ENCODE measurements around the gene RTL10.
"Not testable (repeated sequence)": the region's sequence is repeated elsewhere in the genome, so short reads cannot be mapped to it uniquely, and the experiment has no call there.

Gene RTL10

DNA sequence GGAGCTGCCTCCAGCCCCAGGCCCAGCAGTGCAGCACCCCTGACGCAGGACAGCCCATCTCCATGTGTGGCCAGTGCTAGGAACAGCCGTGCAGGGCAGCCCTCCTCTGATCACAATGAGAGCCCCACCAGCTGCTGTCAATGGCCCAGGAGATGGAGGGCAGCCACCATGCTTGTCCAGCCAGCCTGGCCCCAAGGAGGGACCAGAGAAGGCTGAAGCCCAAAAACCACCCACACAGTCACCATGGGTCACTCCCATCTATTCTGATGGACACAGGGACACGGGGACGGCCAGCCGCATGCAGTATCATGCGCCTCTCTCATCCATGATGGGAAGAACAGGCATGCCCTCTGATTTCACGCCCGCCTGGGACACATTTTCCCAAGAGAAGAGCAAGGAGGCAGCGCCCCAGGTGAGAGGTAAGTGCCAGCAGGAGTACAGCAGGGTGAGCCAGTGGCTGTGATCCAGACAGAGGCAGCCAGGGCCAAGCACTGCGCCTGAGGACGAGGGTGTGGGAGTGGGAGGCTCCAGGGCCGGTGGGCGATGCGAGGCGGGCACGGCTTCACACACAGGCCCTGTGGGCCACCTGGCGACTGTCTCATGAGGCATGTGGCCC, 33.6 kb upstream of the RTL10 start:
- DNase-seq (ENCODE audit: low read depth) = no peak

DNA sequence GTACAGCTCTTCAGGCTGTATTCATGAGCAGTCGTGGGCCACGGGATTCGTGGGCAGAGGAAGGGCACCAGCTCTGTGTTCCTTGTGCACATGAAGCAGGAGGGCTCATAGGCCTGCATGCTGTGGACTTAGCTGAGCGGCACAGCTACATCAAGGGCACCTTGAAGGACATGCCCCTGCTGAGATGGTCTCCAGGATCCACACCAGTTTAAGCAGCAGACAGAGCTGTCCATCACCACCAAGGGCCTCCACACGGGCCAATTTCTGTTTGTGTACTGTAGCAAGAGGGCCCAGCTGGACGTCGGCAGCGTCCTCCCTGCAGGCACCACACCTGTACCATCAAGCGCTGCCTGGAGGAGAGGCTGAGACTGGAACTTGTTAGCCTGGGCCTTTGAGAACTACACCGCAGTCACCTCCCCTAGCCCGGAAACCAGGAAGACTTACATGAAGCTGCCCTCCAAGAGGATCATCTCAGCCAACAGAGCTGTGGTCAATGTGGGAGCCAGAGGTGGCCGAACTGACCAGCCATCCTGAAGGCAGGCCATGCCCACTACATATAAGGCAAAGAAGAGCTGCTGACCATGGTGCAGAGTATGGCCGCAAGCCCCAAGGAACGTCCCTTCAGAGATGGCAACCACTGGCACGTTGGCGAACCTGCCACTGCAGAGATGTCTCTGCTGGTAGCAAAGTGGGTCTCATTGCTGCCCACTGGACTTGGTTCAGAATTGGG, 32.7 kb upstream of the RTL10 start:
- DNase-seq (ENCODE audit: low read depth) = no peak

DNA sequence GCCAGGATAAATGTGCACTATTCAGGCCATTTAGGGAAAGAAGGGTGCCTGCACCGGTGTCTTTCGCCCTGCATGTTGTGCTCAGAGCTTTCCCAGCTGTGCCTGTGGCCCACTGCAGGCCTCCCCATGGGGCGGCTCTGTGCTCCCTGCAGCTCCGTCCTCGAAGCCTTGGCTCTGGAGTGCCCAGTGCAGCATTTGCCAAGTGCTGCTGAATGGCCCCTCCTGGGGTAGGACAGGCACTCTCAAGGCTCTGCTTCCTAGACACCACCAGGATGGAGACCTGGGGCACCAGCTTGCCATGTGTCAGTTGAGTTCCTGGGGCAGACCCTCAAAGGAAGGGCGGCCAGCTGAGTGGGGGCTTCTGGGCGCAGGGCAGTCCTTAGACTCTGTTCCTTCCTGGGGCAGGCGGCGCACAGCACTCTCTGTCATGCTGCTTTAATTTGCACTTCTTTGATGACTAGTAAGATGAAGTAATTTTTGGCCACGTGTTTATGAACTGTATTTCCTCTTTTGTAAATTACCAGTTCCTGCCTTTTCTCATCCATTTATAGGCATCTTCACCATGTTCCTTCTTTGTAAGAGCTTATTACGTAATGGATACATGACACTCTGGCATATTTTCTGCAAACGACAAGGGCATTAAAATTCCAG, 32.1 kb upstream of the RTL10 start:
- no peak for DNase-seq (ENCODE audit: low read depth)

- DNase-seq (ENCODE audit: low read depth) = no peak
These were observed 31.3 kb upstream of the RTL10 start for GRCh38 chr22:19885841-19886592.

GRCh38 chr22:19884954-19885751, 30.5 kb upstream of the RTL10 start:
- DNase-seq (ENCODE audit: low read depth) = no peak

GRCh38 chr22:19884161-19884953, 29.7 kb upstream of the RTL10 start:
- no peak for DNase-seq (ENCODE audit: low read depth)

DNA sequence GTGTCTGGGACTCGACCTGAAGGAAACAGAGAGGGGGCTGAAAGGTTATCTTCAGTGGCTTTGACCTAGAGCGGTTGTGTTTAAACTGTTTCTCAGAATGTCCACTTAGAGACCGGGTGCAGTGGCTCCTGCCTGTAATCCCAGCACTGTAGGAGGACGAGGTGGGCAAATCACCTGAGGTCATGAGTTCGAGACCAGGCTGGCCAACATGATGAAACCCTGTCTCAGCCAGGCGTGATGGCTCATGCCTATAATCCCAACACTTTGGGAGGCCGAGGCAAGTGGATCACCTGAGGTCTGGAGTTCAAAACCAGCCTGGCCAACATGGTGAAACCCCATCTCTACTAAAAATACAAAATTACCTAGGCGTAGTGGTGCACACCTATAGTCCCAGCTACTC, 28.8 kb upstream of the RTL10 start:
- not testable (repeated sequence) for DNase-seq (ENCODE audit: low read depth)

DNA sequence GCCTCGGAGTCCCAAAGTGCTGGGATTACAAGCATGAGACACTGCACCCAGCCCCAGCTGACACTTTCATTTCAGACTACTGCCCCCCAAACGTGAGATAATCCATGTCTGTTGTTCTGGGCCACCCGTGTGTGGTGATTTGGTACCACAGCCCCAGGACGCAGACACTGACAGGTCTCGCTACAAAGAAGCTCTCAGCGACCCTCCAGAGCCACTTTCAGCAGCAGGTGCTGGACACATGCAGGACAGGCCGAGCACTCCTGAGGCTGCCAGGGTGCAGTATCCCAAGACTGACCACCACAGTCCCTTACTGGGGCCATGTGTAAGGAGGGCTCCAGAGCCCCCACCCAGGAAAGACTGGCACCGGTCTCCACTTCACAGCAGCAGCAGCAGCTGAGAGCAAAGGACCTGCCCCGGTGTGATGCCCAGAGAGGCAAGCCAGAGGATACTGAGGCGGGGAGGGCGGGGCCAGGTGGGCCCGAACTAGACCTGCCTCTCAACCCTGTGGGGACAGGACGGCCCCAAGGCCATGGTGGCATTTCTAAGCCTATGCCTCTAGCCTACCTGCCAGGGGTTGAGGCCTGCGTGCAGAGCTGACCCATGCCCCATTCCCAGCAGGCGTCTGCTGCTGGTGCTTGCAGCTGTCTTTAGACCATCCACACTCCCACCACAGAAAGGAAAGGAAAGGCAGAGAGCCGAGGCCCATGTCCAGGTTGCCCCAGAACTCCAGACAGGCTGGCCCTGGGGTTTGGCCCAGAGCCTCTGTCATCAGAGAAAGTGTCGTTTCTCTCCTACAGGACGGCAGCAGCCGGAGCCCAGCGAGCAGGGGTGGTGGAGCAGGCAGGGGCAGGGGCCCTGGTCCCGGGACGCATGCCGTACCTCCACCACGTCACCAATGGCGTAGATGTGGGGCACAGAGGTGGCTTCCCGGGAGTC, 28.0 kb upstream of the RTL10 start:
- DNase-seq (ENCODE audit: low read depth) = no peak

- DNase-seq (ENCODE audit: low read depth) = no peak
These were observed 26.3 kb upstream of the RTL10 start for GRCh38 chr22:19880786-19881569.

DNA sequence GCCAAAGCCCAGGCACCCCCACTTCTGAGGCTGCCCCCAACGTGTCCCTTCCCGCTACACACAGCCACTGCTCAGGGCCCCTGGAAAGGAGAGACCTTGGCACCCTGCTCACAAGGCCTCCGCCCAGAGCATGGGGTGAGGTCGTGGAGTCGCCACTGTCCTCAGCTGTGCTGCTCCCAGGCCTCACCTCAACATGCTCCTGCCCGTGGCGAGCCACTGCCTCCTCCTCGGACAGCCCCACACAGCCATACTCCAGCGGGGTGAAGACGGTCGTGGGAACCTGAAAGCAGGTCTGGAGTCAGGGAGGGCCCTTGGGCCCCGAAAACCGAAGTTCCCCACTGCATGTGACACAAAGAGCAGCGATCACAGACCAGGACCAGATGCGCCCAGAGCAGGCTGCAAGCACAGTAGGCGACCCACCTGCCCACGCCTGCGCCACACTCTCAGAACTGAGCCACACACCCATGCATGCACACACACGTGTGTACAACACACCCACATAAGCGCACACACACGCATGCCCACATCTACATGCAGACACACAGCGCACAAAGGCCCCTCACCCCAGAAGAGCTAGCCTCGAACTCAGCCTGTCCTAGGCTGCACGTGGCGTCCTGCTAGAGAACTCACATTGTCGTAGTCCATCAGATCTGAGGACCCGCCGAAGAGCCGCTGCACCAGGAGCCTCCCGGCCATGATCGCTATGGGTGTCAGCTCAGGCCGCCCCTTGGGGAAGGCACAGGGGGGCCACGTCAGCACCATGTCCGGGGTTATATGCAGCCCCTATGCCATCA, 25.5 kb upstream of the RTL10 start:
- DNase-seq (ENCODE audit: low read depth) = no peak

DNA sequence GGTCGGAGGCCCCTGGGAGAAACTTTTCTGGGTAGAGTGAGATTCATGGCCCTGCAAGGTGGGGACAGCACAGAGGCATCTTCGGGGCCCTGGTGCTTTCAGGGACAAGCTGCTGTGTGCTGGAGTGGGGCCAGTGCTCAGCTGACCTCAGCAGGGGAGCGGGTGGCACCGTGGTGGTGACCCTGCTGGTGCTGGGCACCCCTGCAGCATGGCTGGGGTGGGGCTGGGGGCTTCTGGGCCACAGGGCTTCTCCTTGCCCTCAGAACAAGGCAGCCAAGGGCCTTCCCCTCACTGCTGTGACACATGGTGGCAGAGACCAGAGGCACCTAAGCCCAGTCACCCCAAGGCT, 24.9 kb upstream of the RTL10 start:
- DNase-seq (ENCODE audit: low read depth) = no peak

GRCh38 chr22:19879246-19879570, 24.5 kb upstream of the RTL10 start:
- no peak for DNase-seq (ENCODE audit: low read depth)

DNA sequence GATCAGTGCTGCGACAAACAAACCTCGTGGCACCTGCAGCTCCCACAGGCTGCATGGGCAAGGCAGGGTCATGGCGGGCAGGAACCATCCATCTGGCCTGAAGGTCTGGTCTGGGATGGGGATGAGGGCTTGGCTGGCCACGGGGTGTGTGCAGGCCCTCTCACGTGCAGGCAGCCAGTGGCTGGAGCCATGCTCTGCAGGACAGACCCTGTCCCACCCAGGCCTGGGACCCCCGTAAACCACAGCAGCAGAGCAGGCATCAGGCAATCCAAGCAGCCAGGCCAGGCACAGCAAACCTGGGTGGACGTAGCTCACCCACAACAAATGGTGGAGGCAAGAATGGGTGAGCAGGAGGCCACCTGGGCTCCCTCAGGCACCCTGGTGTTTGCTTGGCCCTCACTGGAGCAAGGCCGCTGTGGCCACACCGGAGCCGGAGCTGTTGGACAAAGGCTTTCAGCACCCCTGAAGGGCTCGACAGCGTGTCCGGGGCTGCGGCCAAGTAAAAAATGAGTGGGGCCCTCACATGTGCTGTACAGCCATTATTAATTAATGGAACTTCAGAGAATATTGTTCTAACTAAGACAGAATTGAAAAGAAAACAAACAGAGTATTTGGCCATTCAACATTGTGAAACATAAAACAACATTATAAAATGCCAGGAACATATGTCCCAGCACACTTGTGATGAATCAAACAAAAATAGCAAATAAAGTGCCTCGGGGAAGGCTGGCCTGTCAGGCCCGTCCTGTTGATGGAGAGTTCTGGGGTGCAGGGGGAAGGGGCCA, 24.0 kb upstream of the RTL10 start:
- no peak for DNase-seq (ENCODE audit: low read depth)

DNA sequence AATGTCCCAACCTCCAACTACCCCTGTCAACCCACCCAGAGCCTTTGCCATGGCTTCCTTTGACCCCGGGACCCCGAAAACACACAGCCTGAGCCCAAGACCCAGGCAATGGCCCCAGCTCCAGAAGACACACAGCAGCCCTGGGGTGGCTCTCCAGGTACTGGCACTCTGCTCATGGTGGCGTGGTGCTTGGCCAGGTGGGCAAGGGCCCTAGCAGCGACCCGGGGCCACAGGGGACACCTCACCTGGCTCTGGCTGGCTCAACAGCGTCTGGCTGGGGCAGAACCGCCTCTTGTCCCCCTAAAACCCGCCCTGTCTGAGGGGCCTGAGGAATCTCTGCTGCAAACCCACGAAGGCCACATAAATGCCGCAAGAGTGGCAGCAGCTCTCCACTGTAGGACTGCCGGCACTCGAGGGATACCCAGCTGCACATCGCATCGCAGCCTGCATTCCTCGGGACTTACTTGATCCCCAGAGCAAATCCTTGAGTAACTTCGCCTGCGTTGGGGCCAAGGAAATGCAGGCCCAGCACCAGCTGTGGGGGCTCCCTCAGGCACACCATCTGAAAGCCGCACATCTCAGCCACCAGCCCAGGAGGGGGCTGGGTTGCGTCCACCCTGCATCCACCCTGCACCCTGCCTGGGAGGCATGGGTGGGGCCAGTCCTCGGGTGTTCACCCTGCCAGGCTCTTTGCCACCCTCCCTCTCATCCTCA, 23.1 kb upstream of the RTL10 start:
- no peak for DNase-seq (ENCODE audit: low read depth)

DNA sequence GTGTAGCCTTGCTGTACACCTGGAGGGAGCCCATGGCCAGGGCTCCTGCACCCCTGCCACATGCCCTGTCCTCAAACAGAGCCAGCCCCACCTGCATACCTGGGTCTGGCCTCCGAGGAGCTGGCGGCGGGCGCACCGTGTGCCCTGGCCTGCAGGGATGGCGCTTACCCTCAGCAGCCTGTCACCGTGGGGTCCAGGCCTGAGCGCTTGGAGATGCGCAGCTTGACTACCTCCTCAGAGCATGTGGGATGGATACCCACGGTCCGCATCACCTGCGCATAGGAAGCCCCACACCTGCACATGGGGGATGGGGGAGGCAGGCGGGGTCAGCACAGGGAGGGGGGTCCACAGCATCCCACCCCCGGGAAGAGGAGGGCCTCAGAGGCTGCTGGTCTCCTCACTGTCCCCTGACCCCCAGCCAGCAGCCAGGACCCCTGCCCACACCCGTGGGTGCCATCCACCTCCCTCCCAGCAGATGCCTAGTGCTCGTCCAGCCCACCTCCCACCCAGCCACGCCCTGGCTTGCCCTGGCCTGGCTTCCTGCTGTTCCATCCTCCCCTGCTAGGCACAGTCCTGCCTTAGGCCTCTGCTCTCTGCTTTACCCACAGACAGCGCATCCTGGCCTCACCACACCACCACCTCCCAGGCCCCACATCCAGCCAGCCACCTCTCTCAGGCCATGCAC, 22.4 kb upstream of the RTL10 start:
- no peak for DNase-seq (ENCODE audit: low read depth)

GRCh38 chr22:19876314-19876940, 21.8 kb upstream of the RTL10 start:
- no peak for DNase-seq (ENCODE audit: low read depth)
